ENCODE results near the gene ARL15. TPM values are rescaled to one million over a fixed set of nuclear protein-coding genes. Genes with fewer than 3 reads are reported as not detected.
"Not testable (repeated sequence)": the region's sequence is repeated elsewhere in the genome, so short reads cannot be mapped to it uniquely, and the experiment has no call there.

ARL15 gene
- total RNA-seq, 1 donor: 22.0 TPM

DNA sequence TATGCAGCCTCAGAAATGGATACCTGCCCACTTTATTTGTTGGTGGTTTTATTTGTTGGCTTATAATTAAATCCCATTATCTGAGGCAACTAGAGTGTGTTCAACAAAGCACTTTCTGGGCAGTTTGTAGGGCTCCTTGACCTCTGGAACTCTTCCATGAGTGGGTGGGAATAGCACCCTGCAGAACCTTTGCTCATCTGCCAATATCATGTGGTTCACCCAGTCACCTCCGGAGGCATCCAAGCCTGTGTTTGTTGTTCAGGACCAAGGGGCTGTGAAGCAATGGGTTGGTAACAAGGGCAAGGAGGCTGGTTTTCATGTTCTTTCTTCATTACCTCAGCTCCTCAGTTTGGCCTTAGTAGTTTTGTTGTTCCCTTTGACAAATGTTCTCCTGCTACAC, 436.0 kb downstream of the ARL15 start:
- no peak overlapping the region for H3K4me3 ChIP-seq (ENCODE audit: low read depth, low read length)
- TF ChIP-seq, protein P1, sequence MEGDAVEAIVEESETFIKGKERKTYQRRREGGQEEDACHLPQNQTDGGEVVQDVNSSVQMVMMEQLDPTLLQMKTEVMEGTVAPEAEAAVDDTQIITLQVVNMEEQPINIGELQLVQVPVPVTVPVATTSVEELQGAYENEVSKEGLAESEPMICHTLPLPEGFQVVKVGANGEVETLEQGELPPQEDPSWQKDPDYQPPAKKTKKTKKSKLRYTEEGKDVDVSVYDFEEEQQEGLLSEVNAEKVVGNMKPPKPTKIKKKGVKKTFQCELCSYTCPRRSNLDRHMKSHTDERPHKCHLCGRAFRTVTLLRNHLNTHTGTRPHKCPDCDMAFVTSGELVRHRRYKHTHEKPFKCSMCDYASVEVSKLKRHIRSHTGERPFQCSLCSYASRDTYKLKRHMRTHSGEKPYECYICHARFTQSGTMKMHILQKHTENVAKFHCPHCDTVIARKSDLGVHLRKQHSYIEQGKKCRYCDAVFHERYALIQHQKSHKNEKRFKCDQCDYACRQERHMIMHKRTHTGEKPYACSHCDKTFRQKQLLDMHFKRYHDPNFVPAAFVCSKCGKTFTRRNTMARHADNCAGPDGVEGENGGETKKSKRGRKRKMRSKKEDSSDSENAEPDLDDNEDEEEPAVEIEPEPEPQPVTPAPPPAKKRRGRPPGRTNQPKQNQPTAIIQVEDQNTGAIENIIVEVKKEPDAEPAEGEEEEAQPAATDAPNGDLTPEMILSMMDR (IDR thresholded peaks at IDR 0.05; ENCODE audit: insufficient read depth, low read length): no peak
- DNase-seq (ENCODE audit: low read depth): peak; percentile 21

GRCh38 chr5:53873235-53873634, 437.1 kb downstream of the ARL15 start:
- TF ChIP-seq, protein P1 (IDR thresholded peaks at IDR 0.05; ENCODE audit: insufficient read depth, low read length): no peak
- no peak overlapping the region for H3K4me3 ChIP-seq (ENCODE audit: low read depth, low read length)
- DNase-seq (ENCODE audit: low read depth): no peak

- DNase-seq (ENCODE audit: low read depth): no peak
- TF ChIP-seq, protein P1 (IDR thresholded peaks at IDR 0.05; ENCODE audit: insufficient read depth, low read length): no peak
- no peak overlapping the region for H3K4me3 ChIP-seq (ENCODE audit: low read depth, low read length)
These were observed 438.6 kb downstream of the ARL15 start for GRCh38 chr5:53871775-53872174.

GRCh38 chr5:53871050-53871449, 439.3 kb downstream of the ARL15 start:
- H3K4me3 ChIP-seq (ENCODE audit: low read depth, low read length): no peak overlapping the region
- TF ChIP-seq, protein P1 (IDR thresholded peaks at IDR 0.05; ENCODE audit: insufficient read depth, low read length): no peak
- DNase-seq (ENCODE audit: low read depth): peak; percentile 18

GRCh38 chr5:53858700-53859456, 451.5 kb downstream of the ARL15 start:
- no peak overlapping the region for H3K4me3 ChIP-seq (ENCODE audit: low read depth, low read length)
- TF ChIP-seq, protein P1 (IDR thresholded peaks at IDR 0.05; ENCODE audit: insufficient read depth, low read length): no peak
- no peak for DNase-seq (ENCODE audit: low read depth)

DNA sequence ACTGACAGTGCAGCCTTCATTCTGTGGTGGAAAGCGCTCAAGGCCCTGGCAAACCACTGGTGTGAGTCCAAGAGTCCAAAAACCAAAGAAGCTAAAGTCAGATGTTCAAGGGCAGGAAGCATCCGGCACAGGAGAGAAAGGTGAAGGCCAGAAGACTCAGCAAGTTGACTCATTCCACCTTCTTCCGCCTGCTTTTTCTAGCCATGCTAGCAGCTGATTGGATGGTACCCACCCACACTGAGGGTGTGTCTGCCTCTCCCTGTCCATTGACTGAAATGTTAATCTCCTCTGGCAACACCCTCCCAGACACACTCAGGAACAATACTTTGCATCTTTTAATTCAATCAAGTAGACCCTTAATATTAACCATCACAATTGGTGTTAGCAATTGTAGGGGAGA, 453.9 kb downstream of the ARL15 start:
- TF ChIP-seq, protein P1 (IDR thresholded peaks at IDR 0.05; ENCODE audit: insufficient read depth, low read length): no peak
- DNase-seq (ENCODE audit: low read depth): no peak
- H3K4me3 ChIP-seq (ENCODE audit: low read depth, low read length): no peak overlapping the region

DNA sequence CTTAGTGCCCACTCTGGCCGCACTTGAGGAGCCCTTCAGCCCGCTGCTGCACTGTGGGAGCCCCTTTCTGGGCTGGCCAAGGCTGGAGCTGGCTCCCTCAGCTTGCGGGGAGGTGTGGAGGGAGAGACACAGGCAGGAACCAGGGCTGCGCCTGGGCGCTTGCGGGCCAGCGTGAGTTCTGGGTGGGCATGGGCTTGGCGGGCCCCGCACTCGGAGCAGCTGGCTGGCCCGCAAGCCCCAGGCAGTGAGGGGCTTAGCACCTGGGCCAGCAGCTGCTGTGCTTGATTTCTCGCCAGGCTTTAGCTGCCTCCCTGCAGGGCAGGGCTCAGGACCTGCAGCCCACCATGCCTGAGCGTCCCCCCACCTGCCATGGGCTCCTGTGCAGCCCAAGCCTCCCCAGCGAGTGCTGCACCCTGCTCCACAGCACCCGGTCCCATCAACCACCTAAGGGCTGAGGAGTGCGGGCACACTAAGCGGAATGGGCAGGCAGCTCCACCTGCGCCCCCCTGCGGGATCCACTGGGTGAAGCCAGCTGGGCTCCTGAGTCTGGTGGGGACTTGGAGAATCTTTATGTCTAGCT, 473.4 kb downstream of the ARL15 start:
- not testable (repeated sequence) for H3K4me3 ChIP-seq (ENCODE audit: low read depth, low read length); DNase-seq (ENCODE audit: low read depth)
